ENCODE results near the gene GALNT1. TPM values are rescaled to one million over a fixed set of nuclear protein-coding genes. Genes with fewer than 3 reads are reported as not detected.

Gene GALNT1
- polyA plus RNA-seq, 1 donor (not counting 4 experiments of a cell fraction or from before 2014, with no cell fraction given) = 69.4 TPM

- Histone ChIP-seq H3K27ac (ENCODE audit: control insufficient read depth, insufficient read depth, low read length) (no peak overlapping the region), H3K79me2 (ENCODE audit: control insufficient read depth, insufficient read depth, low read length) (no peaks in the 10 kb centered on the region), H3K9me1 (ENCODE audit: control insufficient read depth, extremely low read depth, insufficient read depth, low read length) (no peaks in the 10 kb centered on the region), H3K4me1 (ENCODE audit: control insufficient read depth, extremely low read depth, insufficient read depth, low read length) (no peaks in the 10 kb centered on the region), H3K4me3 (ENCODE audit: control insufficient read depth in 2 of 3, extremely low read depth in 1 of 3, insufficient read depth in 2 of 3, low read depth in 1 of 3, low read length in 3 of 3) (no peak overlapping the region), H3K27me3 (ENCODE audit: control insufficient read depth, extremely low read depth, insufficient read depth, low read length) (no peaks in the 10 kb centered on the region), H4K20me1 (ENCODE audit: control insufficient read depth, extremely low read depth, insufficient read depth, low read length) (no peaks in the 10 kb centered on the region), H2AFZ (ENCODE audit: control insufficient read depth, low read length) (no peak overlapping the region), H3K36me3 (ENCODE audit: control insufficient read depth in 2 of 2, extremely low read depth in 1 of 2, insufficient read depth in 2 of 2, low read length in 2 of 2) (no peaks in the 10 kb centered on the region), H3K9me3 (ENCODE audit: control insufficient read depth, low read depth, low read length) (no peaks in the 10 kb centered on the region), H3K9ac (ENCODE audit: control insufficient read depth, extremely low read depth, insufficient read depth, low read length) (no peak overlapping the region), H3K4me2 (ENCODE audit: control insufficient read depth, extremely low read depth, insufficient read depth, low read depth, low read length) (no peak overlapping the region)
- no peak for TF ChIP-seq EZH2 (IDR thresholded peaks at IDR 0.05; ENCODE audit: low read length)
- TF ChIP-seq CTCF (optimal IDR thresholded peaks at IDR 0.05 in 1 of 3, IDR thresholded peaks at IDR 0.05 in 1 of 3, conservative IDR thresholded peaks at IDR 0.05 in 1 of 3; ENCODE audit: extremely low read depth in 1 of 3, insufficient read depth in 2 of 3, low read length in 3 of 3) = no peak
- DNase-seq (ENCODE audit: low read depth, low spot score) (no peak), FAIRE-seq (no peak)
- dilution Hi-C loops (cut with MboI; ENCODE audit: extremely low pct_ligation_motif_present, low sequenced_read_pairs) = no loop called here
These were observed 150.2 kb downstream of the GALNT1 start for GRCh38 chr18:35731701-35732100.

DNA sequence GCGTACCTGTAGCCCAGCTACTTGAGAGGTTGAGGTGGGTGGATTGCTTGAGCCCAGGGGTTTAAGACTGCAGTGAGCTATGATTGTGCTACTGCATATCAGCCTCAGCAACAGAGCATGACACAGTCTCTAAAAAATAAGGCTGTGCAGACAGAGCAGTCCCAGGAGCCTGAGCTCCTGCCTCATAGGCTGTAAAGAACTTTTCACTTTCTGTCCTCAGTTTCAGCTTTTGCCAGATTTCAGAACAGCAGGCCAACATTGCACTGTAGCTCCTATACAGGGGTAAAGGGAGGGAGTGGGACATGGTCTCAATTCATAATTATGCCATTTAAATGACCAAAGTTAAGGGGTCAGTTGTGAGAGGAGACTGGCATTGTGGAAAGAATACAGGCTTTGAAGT is 150.6 kb downstream of the GALNT1 start:
- Histone ChIP-seq H3K36me3 (ENCODE audit: control insufficient read depth in 2 of 2, extremely low read depth in 1 of 2, insufficient read depth in 2 of 2, low read length in 2 of 2) (no peaks in the 10 kb centered on the region), H3K9me1 (ENCODE audit: control insufficient read depth, extremely low read depth, insufficient read depth, low read length) (no peaks in the 10 kb centered on the region), H3K4me2 (ENCODE audit: control insufficient read depth, extremely low read depth, insufficient read depth, low read depth, low read length) (no peak overlapping the region), H3K9ac (ENCODE audit: control insufficient read depth, extremely low read depth, insufficient read depth, low read length) (no peak overlapping the region), H3K27ac (ENCODE audit: control insufficient read depth, insufficient read depth, low read length) (no peak overlapping the region), H3K4me1 (ENCODE audit: control insufficient read depth, extremely low read depth, insufficient read depth, low read length) (no peaks in the 10 kb centered on the region), H2AFZ (ENCODE audit: control insufficient read depth, low read length) (no peak overlapping the region), H3K79me2 (ENCODE audit: control insufficient read depth, insufficient read depth, low read length) (no peaks in the 10 kb centered on the region), H3K27me3 (ENCODE audit: control insufficient read depth, extremely low read depth, insufficient read depth, low read length) (no peaks in the 10 kb centered on the region), H3K9me3 (ENCODE audit: control insufficient read depth, low read depth, low read length) (no peaks in the 10 kb centered on the region), H3K4me3 (ENCODE audit: control insufficient read depth in 2 of 3, extremely low read depth in 1 of 3, insufficient read depth in 2 of 3, low read depth in 1 of 3, low read length in 3 of 3) (no peak overlapping the region), H4K20me1 (ENCODE audit: control insufficient read depth, extremely low read depth, insufficient read depth, low read length) (no peaks in the 10 kb centered on the region)
- no peak for TF ChIP-seq CTCF (optimal IDR thresholded peaks at IDR 0.05 in 1 of 3, IDR thresholded peaks at IDR 0.05 in 1 of 3, conservative IDR thresholded peaks at IDR 0.05 in 1 of 3; ENCODE audit: extremely low read depth in 1 of 3, insufficient read depth in 2 of 3, low read length in 3 of 3)
- no peak for TF ChIP-seq EZH2 (IDR thresholded peaks at IDR 0.05; ENCODE audit: low read length)
- DNase-seq (ENCODE audit: low read depth, low spot score) = no peak
- dilution Hi-C loops (cut with MboI; ENCODE audit: extremely low pct_ligation_motif_present, low sequenced_read_pairs) = no loop called here
- FAIRE-seq = no peak

Data from keratinocyte (primary cell).